Ascending aorta (tissue), 2 donors: ENCODE data around the gene SEZ6L. TPM values are rescaled to one million over a fixed set of nuclear protein-coding genes. Genes with fewer than 3 reads are reported as not detected.

Experiments
- DNase-seq, 2 donors: peaks; one replicate each; pipeline ENCODE4 v3.0.0-alpha.2; 2019; ENCODE audit warnings: low spot score in 2 of 2
- H3K27ac ChIP-seq, 2 donors: fragments of 200-600 bp; sonication (generic); one replicate each; pipeline ENCODE4 v1.5.1; 2016 to 2017; ENCODE audit warnings: mild to moderate bottlenecking in 1 of 2
- H3K27me3 ChIP-seq: fragments of 200-600 bp; sonication (generic); one replicate; pipeline ENCODE4 v1.5.1; 2017
- H3K36me3 ChIP-seq, 2 donors: fragments of 200-600 bp; sonication (generic); one replicate each; pipeline ENCODE4 v1.5.1; 2016
- H3K4me1 ChIP-seq, 2 donors: fragments of 200-600 bp; sonication (generic); one replicate each; pipeline ENCODE4 v1.5.1; 2016 to 2017; ENCODE audit warnings: mild to moderate bottlenecking in 1 of 2
- H3K4me3 ChIP-seq, 2 donors: fragments of 200-600 bp; sonication (generic); one replicate each; pipeline ENCODE4 v1.5.1; 2016 to 2017; ENCODE audit warnings: mild to moderate bottlenecking in 1 of 2
- H3K9me3 ChIP-seq, 2 donors: fragments of 200-600 bp; sonication (generic); one replicate each; pipeline ENCODE4 v1.5.1; 2016
- CTCF ChIP-seq, 3 experiments: fragments of 200-600 bp in 2 of 3; fragments of 450-650 bp in 1 of 3; sonication (generic) in 2 of 3; IDR thresholded peaks; one replicate each; pipeline ENCODE4 v1.5.1; 2016 to 2019; ENCODE audit warnings: antibody characterized with exemption in 3 of 3, mild to moderate bottlenecking in 1 of 3, moderate library complexity in 1 of 3
- intact Hi-C: fragments of 100-400 bp; cut with DNase I; formaldehyde crosslinking; loops from one replicate; pipeline ENCODE4 v1.15.1; 2023
- total RNA-seq: library from RNA; depleted of rRNA; stranded (reverse); fragments of >200 nt; gene quantifications from one replicate; pipeline ENCODE4 v1.1.0, GENCODE V29; 2016

The SEZ6L gene
- total RNA-seq, 1 donor from 2014 or later = not detected

- Histone ChIP-seq H3K9me3 (no peaks in the 10 kb centered on the region), H3K27me3 (no peaks in the 10 kb centered on the region), H3K27ac (no peak overlapping the region), H3K4me1 (no peaks in the 10 kb centered on the region), H3K4me3 (no peak overlapping the region), H3K36me3 (no peaks in the 10 kb centered on the region)
- DNase-seq = no peak
- no peak for TF ChIP-seq CTCF (IDR thresholded peaks at IDR 0.05)
- intact Hi-C loops = no loop called here
These were observed 185.4 kb downstream of the SEZ6L start for GRCh38 chr22:26354707-26355106.

GRCh38 chr22:26357281-26357680 lies 188.0 kb downstream of the SEZ6L start:
- Histone ChIP-seq H3K4me3 (no peak overlapping the region), H3K4me1 (no peaks in the 10 kb centered on the region), H3K27ac (no peak overlapping the region), H3K36me3 (no peaks in the 10 kb centered on the region), H3K27me3 (no peaks in the 10 kb centered on the region), H3K9me3 (no peaks in the 10 kb centered on the region)
- no peak for TF ChIP-seq CTCF (IDR thresholded peaks at IDR 0.05)
- intact Hi-C loops = no loop called here
- no peak for DNase-seq

- Histone ChIP-seq H3K27ac (no peak overlapping the region), H3K4me3 (no peak overlapping the region), H3K36me3 (no peaks in the 10 kb centered on the region), H3K4me1 (no peaks in the 10 kb centered on the region), H3K27me3 (no peaks in the 10 kb centered on the region), H3K9me3 (no peaks in the 10 kb centered on the region)
- intact Hi-C loops = no loop called here
- no peak for DNase-seq
- TF ChIP-seq CTCF (IDR thresholded peaks at IDR 0.05) = no peak
These were observed 188.6 kb downstream of the SEZ6L start for GRCh38 chr22:26357813-26358212.

GRCh38 chr22:26359156-26359555 lies 189.9 kb downstream of the SEZ6L start:
- no peaks in the 10 kb centered on the region for H3K4me1 ChIP-seq
- intact Hi-C loops = no loop called here
- no peak for DNase-seq
- no peak overlapping the region for H3K27ac ChIP-seq
- H3K27me3 ChIP-seq = no peaks in the 10 kb centered on the region
- H3K9me3 ChIP-seq = no peaks in the 10 kb centered on the region
- no peak for TF ChIP-seq CTCF (IDR thresholded peaks at IDR 0.05)
- no peaks in the 10 kb centered on the region for H3K36me3 ChIP-seq
- H3K4me3 ChIP-seq = no peak overlapping the region

GRCh38 chr22:26360169-26360885 lies 191.1 kb downstream of the SEZ6L start:
- Histone ChIP-seq H3K27me3 (no peaks in the 10 kb centered on the region), H3K4me3 (no peak overlapping the region), H3K4me1 (no peaks in the 10 kb centered on the region), H3K9me3 (no peaks in the 10 kb centered on the region), H3K36me3 (no peaks in the 10 kb centered on the region), H3K27ac (no peak overlapping the region)
- peak; percentile 65 to 92 (median 90) for TF ChIP-seq CTCF (IDR thresholded peaks at IDR 0.05)
- intact Hi-C loops = no loop called here
- peak in 1 of 2 donors; percentile 77 for DNase-seq

GRCh38 chr22:26362471-26362870 lies 193.2 kb downstream of the SEZ6L start:
- Histone ChIP-seq H3K36me3 (no peaks in the 10 kb centered on the region), H3K27ac (no peak overlapping the region), H3K27me3 (no peaks in the 10 kb centered on the region), H3K9me3 (no peaks in the 10 kb centered on the region), H3K4me3 (no peak overlapping the region), H3K4me1 (no peaks in the 10 kb centered on the region)
- intact Hi-C loops = no loop called here
- TF ChIP-seq CTCF (IDR thresholded peaks at IDR 0.05) = no peak
- no peak for DNase-seq
